ENCODE results near the gene NME5.

DNA sequence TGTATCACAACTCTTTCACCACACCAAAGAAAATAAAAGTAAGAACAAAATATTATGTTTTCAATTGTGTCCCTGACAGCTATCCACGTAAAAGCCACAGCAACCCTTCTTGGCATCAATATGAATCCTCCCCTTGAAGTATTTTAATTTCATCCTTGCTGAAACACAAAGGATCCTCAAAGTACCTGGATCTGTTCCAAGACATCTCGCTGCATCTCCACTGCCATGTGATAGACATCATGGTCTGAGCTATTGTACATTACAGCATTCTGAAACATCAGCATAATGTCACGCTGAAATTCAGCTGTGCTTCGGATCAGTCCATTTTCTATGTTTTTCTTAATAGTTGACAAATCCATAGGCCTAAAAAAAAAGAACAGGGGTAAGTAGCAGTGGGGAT is 21.5 kb upstream of the NME5 start:
- TF ChIP-seq, protein P1, sequence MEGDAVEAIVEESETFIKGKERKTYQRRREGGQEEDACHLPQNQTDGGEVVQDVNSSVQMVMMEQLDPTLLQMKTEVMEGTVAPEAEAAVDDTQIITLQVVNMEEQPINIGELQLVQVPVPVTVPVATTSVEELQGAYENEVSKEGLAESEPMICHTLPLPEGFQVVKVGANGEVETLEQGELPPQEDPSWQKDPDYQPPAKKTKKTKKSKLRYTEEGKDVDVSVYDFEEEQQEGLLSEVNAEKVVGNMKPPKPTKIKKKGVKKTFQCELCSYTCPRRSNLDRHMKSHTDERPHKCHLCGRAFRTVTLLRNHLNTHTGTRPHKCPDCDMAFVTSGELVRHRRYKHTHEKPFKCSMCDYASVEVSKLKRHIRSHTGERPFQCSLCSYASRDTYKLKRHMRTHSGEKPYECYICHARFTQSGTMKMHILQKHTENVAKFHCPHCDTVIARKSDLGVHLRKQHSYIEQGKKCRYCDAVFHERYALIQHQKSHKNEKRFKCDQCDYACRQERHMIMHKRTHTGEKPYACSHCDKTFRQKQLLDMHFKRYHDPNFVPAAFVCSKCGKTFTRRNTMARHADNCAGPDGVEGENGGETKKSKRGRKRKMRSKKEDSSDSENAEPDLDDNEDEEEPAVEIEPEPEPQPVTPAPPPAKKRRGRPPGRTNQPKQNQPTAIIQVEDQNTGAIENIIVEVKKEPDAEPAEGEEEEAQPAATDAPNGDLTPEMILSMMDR (conservative IDR thresholded peaks at IDR 0.05 in 1 of 2, IDR thresholded peaks at IDR 0.05 in 1 of 2; ENCODE audit: low read depth in 1 of 2, low read length in 2 of 2), result no peak
- TF ChIP-seq EZH2 (IDR thresholded peaks at IDR 0.05; ENCODE audit: low read length, missing control alignments), result no peak
